Measurements from ENCODE around the gene TMSB4X. TPM values are rescaled to one million over a fixed set of nuclear protein-coding genes. Genes with fewer than 3 reads are reported as not detected.

The TMSB4X gene
- total and polyA plus RNA-seq, 2 of the 4 experiments (the other 2 are of a cell fraction) = 4,648 to 11,116 TPM

DNA sequence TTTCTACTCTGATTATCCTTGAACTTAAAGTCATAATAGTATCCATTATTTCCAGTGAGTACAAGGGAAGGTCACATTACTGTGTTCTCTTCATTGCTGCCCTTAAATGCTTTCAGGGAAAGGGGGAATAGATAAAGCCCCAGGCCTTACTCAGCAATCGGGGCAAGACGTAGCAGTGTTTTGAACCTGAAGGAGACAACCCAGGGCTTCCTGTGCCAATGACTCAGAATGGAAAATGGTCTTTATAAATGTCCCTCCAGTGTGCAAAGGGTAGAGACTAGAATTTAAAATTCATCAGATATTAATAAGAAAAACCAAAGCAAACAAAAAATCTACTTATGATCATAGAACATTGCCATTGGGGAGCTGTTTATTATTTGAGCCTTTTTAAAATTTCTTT, 44.8 kb upstream of the TMSB4X start:
- no peak overlapping the region for H4K8ac ChIP-seq (ENCODE audit: low read depth in 2 of 2, low read length in 2 of 2)
- BruUV-seq (replicated peaks) = no TSS peak
- DNase-seq = no peak
- H3K9me3 ChIP-seq (ENCODE audit: control insufficient read depth, insufficient read depth, low read length) = no peaks in the 10 kb centered on the region
- WGBS, 2 experiments (ENCODE audit: extremely low coverage in 2 of 2, insufficient read length in 1 of 2) = no CpG with 5 or more reads among the region's 2 CpGs
- H2BK5ac ChIP-seq (ENCODE audit: low read depth, low read length, poor library complexity, severe bottlenecking) = no peak overlapping the region
- ChIA-PET CTCF (no interaction called here), POLR2A (ENCODE audit: unreplicated experiment) (no interaction called here)
- H3K27ac ChIP-seq (ENCODE audit: insufficient read depth, low read length) = no peak overlapping the region
- no peak overlapping the region for H2AK5ac ChIP-seq (ENCODE audit: low read depth, low read length)
- no peaks in the 10 kb centered on the region for H4K20me1 ChIP-seq (ENCODE audit: insufficient read depth, low read length)
- H2AFZ ChIP-seq (replicated peaks; ENCODE audit: low read length, poor library complexity) = no peak overlapping the region
- H3K23ac ChIP-seq (ENCODE audit: low read depth, low read length) = no peak overlapping the region
- no peaks in the 10 kb centered on the region for H3K27me3 ChIP-seq (ENCODE audit: control insufficient read depth, insufficient read depth, low read length)
- in situ Hi-C loops (cut with MboI; ENCODE audit: low sequenced_read_pairs) = no loop called here
- H3K4me2 ChIP-seq (ENCODE audit: low read depth, low read length) = no peak overlapping the region
- no peak overlapping the region for H2BK120ac ChIP-seq (ENCODE audit: low read depth, low read length)
- ATAC-seq (ENCODE audit: low read depth) = no peak
- H3K4ac ChIP-seq (ENCODE audit: low read depth, low read length) = no peak overlapping the region
- H2BK20ac ChIP-seq (ENCODE audit: low read depth, low read length) = no peak overlapping the region
- H3K36me3 ChIP-seq (ENCODE audit: control insufficient read depth, insufficient read depth, low read length) = no peaks in the 10 kb centered on the region
- H3K9me1 ChIP-seq (ENCODE audit: insufficient read depth, low read length) = no peaks in the 10 kb centered on the region
- dilution Hi-C loops (cut with HindIII; ENCODE audit: low sequenced_read_pairs, unreplicated experiment) = no loop called here
- H3K18ac ChIP-seq (ENCODE audit: low read depth, low read length) = no peak overlapping the region
- intact Hi-C loops (cut with micrococcal nuclease) = no loop called here
- H3K4me3 ChIP-seq (ENCODE audit: insufficient read depth, low read depth, low read length) = no peak overlapping the region
- H3K4me1 ChIP-seq (ENCODE audit: control insufficient read depth, insufficient read depth, low read length) = no peaks in the 10 kb centered on the region
- H4K5ac ChIP-seq (ENCODE audit: low read depth, low read length) = no peak overlapping the region
- H2BK15ac ChIP-seq (ENCODE audit: low read depth, low read length) = no peak overlapping the region
- H3K56ac ChIP-seq (ENCODE audit: extremely low read depth, insufficient read depth, low read length) = no peak overlapping the region
- TF ChIP-seq FOS (IDR thresholded peaks at IDR 0.05; ENCODE audit: low read depth, low read length) (no peak), MXI1 (IDR thresholded peaks at IDR 0.05; ENCODE audit: borderline replicate concordance, low read depth, low read length) (no peak)
- TF ChIP-seq, protein P1, sequence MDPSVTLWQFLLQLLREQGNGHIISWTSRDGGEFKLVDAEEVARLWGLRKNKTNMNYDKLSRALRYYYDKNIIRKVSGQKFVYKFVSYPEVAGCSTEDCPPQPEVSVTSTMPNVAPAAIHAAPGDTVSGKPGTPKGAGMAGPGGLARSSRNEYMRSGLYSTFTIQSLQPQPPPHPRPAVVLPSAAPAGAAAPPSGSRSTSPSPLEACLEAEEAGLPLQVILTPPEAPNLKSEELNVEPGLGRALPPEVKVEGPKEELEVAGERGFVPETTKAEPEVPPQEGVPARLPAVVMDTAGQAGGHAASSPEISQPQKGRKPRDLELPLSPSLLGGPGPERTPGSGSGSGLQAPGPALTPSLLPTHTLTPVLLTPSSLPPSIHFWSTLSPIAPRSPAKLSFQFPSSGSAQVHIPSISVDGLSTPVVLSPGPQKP (IDR thresholded peaks at IDR 0.05; ENCODE audit: borderline replicate concordance, low read depth, low read length) = no peak
- H3K9ac ChIP-seq (ENCODE audit: low read depth, low read length) = no peak overlapping the region
- H2AK9ac ChIP-seq (replicated peaks; ENCODE audit: low read depth, low read length, poor library complexity) = no peak overlapping the region
- H3K79me1 ChIP-seq (ENCODE audit: low read depth in 1 of 2, low read length in 2 of 2) = no peaks in the 10 kb centered on the region
- no peak overlapping the region for H3K14ac ChIP-seq (replicated peaks; ENCODE audit: low read depth, low read length)
- no peak overlapping the region for H4K91ac ChIP-seq (ENCODE audit: insufficient read depth, low read depth, low read length)
